Brain pericyte (primary cell): Measurements from ENCODE around the gene NSF.

Experiments
- DNase-seq: peaks from one replicate; pipeline ENCODE4 v3.0.0-alpha.2; 2012; ENCODE audit warnings: low read depth, low spot score

The NSF gene

DNA sequence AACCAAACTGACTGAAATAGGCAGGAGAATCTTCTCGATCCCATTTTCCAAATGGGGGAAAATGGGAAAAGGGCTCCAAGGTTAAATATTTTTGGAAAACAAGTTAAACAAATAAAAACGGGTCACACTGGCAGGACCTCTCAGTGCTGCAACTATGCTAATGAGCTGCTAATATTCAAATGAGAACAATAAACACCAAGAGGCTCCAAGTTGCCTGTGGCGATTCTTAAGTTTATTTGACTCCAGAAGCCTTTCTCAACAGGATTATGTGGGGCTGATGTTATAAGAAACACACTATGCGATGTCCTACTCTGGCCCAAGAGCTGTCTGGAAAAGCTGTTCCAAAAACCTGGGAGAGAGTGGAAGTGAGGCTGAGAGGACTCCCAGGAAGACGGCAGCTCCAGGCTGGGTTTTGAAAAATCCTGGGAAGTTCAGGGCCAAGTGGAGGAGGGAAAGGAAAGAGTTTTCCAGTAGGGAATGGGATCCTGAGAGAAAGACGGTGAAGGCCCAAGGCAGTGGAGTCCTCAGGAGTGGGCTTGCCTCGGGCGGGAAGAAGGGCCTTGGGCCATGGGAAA lies 206.6 kb downstream of the NSF start:
- no peak for DNase-seq

DNA sequence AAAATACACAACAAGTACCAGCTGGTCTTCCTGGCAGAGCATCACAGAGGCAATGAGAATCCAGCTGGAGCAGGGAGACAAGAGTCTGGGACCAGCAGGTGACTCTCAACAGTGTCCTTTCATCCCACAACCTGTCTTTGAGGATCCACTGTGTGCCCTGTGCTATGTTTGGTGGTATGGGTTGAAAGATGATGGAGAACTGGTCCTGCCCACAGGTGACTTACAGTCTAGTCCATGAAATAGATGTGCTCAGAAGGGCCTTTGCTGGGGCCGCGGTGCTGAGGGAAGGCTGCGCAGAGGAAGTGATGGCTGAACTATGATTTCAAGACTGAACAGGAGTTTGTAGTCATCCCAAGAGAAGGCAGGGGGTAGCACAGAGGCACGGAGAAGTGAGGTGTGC lies 210.1 kb downstream of the NSF start:
- DNase-seq = no peak

DNA sequence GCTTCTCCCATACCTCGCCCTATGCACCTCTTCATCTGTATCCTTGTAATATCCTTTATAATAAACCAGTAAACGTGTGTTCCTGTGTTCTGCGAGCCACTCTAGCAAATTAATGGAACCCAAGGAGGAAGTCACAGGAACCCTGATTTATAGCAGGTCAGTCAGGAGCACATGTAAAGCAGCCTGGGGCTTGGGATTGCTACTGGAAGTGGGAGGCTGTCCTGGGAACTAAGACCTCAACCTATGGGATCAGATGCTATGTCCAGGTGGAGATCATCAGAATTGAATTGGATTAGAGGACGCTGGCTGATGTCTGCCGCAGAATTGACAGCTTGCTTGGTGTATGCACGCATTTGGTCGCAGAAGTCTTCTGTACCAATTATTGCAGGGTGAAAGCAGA lies 212.3 kb downstream of the NSF start:
- no peak for DNase-seq

DNA sequence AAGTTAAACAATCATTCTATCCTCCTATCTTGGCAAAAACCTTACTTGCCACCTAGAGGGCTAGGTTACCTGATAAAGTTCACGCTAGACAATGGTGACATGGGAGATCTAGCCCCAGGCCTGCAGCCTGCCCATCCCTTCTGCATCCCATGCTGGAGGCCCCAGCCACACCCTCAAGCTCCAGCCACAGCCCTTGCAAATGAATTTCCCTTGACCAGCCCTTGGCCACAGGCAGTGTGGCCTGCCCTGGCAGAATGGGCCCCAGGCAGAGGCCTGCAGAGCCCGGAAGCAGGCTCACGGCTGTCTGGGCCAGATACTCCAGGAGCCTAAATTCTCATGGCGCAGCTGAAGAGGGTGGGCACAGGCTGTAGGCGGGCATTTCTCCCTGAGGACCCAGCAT lies 213.1 kb downstream of the NSF start:
- DNase-seq = no peak

DNA sequence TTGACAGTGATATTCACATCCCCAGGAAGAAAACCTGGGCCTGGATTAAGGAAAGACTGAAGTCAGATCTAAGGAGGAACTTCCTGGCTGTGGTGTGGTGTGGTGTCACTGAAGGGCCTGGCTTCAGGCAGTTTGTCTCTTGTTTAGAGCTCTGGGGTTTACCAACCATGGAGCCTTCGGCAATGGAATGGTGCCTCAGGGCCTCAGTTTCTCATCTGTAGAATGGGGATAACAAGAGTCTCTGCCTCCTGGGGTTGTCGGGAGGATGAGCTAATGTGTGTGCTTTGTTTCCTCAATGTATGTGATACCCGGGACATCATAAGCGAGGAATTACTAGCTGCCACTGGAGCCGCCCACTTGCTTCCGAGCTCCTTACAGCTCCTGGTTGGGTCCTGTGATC lies 215.3 kb downstream of the NSF start:
- DNase-seq = no peak
